SK-N-SH (cell line): ENCODE data around the gene CCDC38. TPM values are rescaled to one million over a fixed set of nuclear protein-coding genes. Genes with fewer than 3 reads are reported as not detected.

Source experiments
- CTCF ChIA-PET: fragments of 300-600, 350-600 bp; formaldehyde crosslinking; extraction: SDS; loops from one replicate; lab custom pipeline; 2021; lab: Yijun Ruan, JAX
- POLR2A ChIA-PET: fragments of 350-600 bp; sonication (Branson Sonifier 250); formaldehyde crosslinking; extraction: SDS; loops from one replicate; lab custom pipeline; 2020; ENCODE audit warnings: antibody characterized with exemption, inconsistent platforms; lab: Yijun Ruan, JAX
- DNase-seq: peaks from one replicate; pipeline ENCODE4 v3.0.0; 2012
- H2AFZ ChIP-seq: fragments of 200-600 bp; sonication (generic); 2 replicates; pipeline ENCODE4 v1.8.1; 2016; ENCODE audit warnings: antibody characterized with exemption, mild to moderate bottlenecking, low read depth
- H3F3A ChIP-seq: fragments of 200-600 bp; sonication (generic); replicated peaks from 2 replicates; pipeline ENCODE3; 2016; ENCODE audit warnings: antibody characterized with exemption, mild to moderate bottlenecking; ENCODE audit not compliant: insufficient read depth
- H3K27ac ChIP-seq, 2 experiments: fragments of 200-500 bp in 1 of 2; fragments of 200-600 bp in 1 of 2; sonication (Bioruptor generic) in 1 of 2; sonication (generic), shearing (Covaris generic) in 1 of 2; 2 replicates each; pipeline versions ENCODE4 v1.5.1 to v1.6.1; 2014 to 2016; ENCODE audit warnings: low read depth in 2 of 2, inconsistent platforms in 1 of 2, low read length in 1 of 2, mild to moderate bottlenecking in 1 of 2, mixed read lengths in 1 of 2
- H3K27me3 ChIP-seq: fragments of 200-600 bp; sonication (generic), shearing (Covaris generic); 2 replicates; pipeline ENCODE4 v1.6.1; 2016; ENCODE audit warnings: mixed run types; ENCODE audit not compliant: insufficient read depth
- H3K36me3 ChIP-seq, 2 experiments: fragments of 200-500 bp in 1 of 2; fragments of 200-600 bp in 1 of 2; sonication (Bioruptor generic) in 1 of 2; sonication (generic) in 1 of 2; replicated peaks in 1 of 2; 2 replicates each; pipeline versions ENCODE3 to v1.5.1; 2014 to 2016; ENCODE audit warnings: low read length in 1 of 2, mild to moderate bottlenecking in 1 of 2; ENCODE audit not compliant: insufficient read depth in 2 of 2, control insufficient read depth in 1 of 2
- H3K4me1 ChIP-seq, 2 experiments: fragments of 200-500 bp in 1 of 2; fragments of 200-600 bp in 1 of 2; sonication (Bioruptor generic) in 1 of 2; sonication (generic), shearing (Covaris generic) in 1 of 2; 2 replicates each; pipeline versions ENCODE4 v1.5.1 to v1.6.1; 2014 to 2016; ENCODE audit warnings: low read depth in 1 of 2, low read length in 1 of 2, mixed run types in 1 of 2; ENCODE audit not compliant: insufficient read depth in 2 of 2, control insufficient read depth in 1 of 2
- H3K4me2 ChIP-seq: fragments of 200-600 bp; sonication (generic), shearing (Covaris generic); 2 replicates; pipeline ENCODE4 v1.6.1; 2017; ENCODE audit warnings: mixed run types
- H3K4me3 ChIP-seq, 2 experiments: fragments of 200-500 bp in 1 of 2; fragments of 200-600 bp in 1 of 2; sonication (Bioruptor generic) in 1 of 2; sonication (generic), shearing (Covaris generic) in 1 of 2; 2 replicates each; pipeline versions ENCODE4 v1.5.1 to v1.8.1; 2014 to 2016; ENCODE audit warnings: low read depth in 2 of 2, inconsistent platforms in 1 of 2, low read length in 1 of 2, mild to moderate bottlenecking in 1 of 2, mixed read lengths in 1 of 2, moderate library complexity in 1 of 2
- H3K79me2 ChIP-seq: fragments of 200-600 bp; sonication (generic); 2 replicates; pipeline ENCODE4 v1.8.1; 2017; ENCODE audit warnings: mild to moderate bottlenecking; ENCODE audit not compliant: insufficient read depth
- H3K9ac ChIP-seq: fragments of 200-600 bp; sonication (generic); 2 replicates; pipeline ENCODE4 v1.6.1; 2017; ENCODE audit warnings: mixed run types
- H3K9me2 ChIP-seq: fragments of 200-600 bp; sonication (generic); 2 replicates; pipeline ENCODE4 v1.6.1; 2017; ENCODE audit warnings: mixed run types
- H3K9me3 ChIP-seq: fragments of 200-600 bp; sonication (generic); 2 replicates; pipeline ENCODE4 v1.6.1; 2017; ENCODE audit warnings: mixed run types, mild to moderate bottlenecking, moderate library complexity
- H4K20me1 ChIP-seq: fragments of 200-600 bp; sonication (generic); 2 replicates; pipeline ENCODE4 v1.6.1; 2017; ENCODE audit warnings: mild to moderate bottlenecking, mixed run types; ENCODE audit not compliant: insufficient read depth
- CHD2 ChIP-seq: fragments of 150-350 bp; IDR thresholded peaks from 2 replicates; pipeline ENCODE4 v1.6.1; 2018; ENCODE audit warnings: low read length; ENCODE audit not compliant: partially characterized antibody
- ELF1 ChIP-seq: IDR thresholded peaks from 2 replicates; pipeline ENCODE4 v1.4.0; 2012
- FOSL2 ChIP-seq: IDR thresholded peaks from 2 replicates; pipeline ENCODE4 v1.4.0; 2012; ENCODE audit warnings: low read depth, mild to moderate bottlenecking, moderate library complexity, borderline replicate concordance
- FOXJ3 ChIP-seq: sonication (generic); formaldehyde crosslinking; IDR thresholded peaks from 2 replicates; pipeline ENCODE4 v1.5.1; 2020; ENCODE audit warnings: mild to moderate bottlenecking, missing genetic modification reagents
- FOXM1 ChIP-seq: IDR thresholded peaks from 2 replicates; pipeline ENCODE4 v1.4.0; 2012; ENCODE audit warnings: low read depth, mild to moderate bottlenecking
- GABPA ChIP-seq: IDR thresholded peaks from 2 replicates; pipeline ENCODE4 v1.4.0; 2012; ENCODE audit warnings: low read depth, mild to moderate bottlenecking
- IRF3 ChIP-seq: fragments of 150-350 bp; IDR thresholded peaks from 2 replicates; pipeline ENCODE4 v1.6.1; 2016; ENCODE audit warnings: mild to moderate bottlenecking, low read depth, low read length
- MEF2A ChIP-seq: IDR thresholded peaks from 2 replicates; pipeline ENCODE4 v1.4.0; 2012; ENCODE audit warnings: low read depth, borderline replicate concordance
- MXI1 ChIP-seq: IDR thresholded peaks from 2 replicates; pipeline ENCODE4 v1.6.1; 2012; ENCODE audit warnings: mild to moderate bottlenecking, low read depth, low read length, improper control_type of control experiment
- NFIC ChIP-seq: IDR thresholded peaks from 2 replicates; pipeline ENCODE4 v1.4.0; 2012; ENCODE audit warnings: borderline replicate concordance
- RAD21 ChIP-seq: IDR thresholded peaks from 2 replicates; pipeline ENCODE4 v1.6.1; 2012; ENCODE audit warnings: mild to moderate bottlenecking, low read length
- RCOR1 ChIP-seq: fragments of 150-350 bp; IDR thresholded peaks from 2 replicates; pipeline ENCODE4 v1.6.1; 2017; ENCODE audit warnings: antibody characterized with exemption, low read length
- RFX5 ChIP-seq: IDR thresholded peaks from 2 replicates; pipeline ENCODE4 v1.6.1; 2012; ENCODE audit warnings: mild to moderate bottlenecking, improper control_type of control experiment, low read length
- YY1 ChIP-seq: IDR thresholded peaks from 2 replicates; pipeline ENCODE4 v1.4.0; 2012; ENCODE audit warnings: low read depth, mild to moderate bottlenecking
- ZBTB33 ChIP-seq: IDR thresholded peaks from 2 replicates; pipeline ENCODE4 v1.4.0; 2012; ENCODE audit warnings: low read depth, borderline replicate concordance
- WGBS: methylation state at CpG from one replicate; pipeline ENCODE4 v1.1.6; 2017; ENCODE audit warnings: low lambda C conversion rate; 5-methylcytosine and 5-hydroxymethylcytosine counted together
- polyA plus RNA-seq, 3 experiments: library from polyadenylated mRNA; depleted of rRNA; stranded (reverse); fragments of >200 nt; gene quantifications; 2 replicates each; pipeline ENCODE4 v1.2.3, GENCODE V29; 2012
- TF ChIP-seq, protein P1 (sequence below): fragments of 200-600 bp; sonication (generic); IDR thresholded peaks from 2 replicates; pipeline ENCODE4 v1.6.1; 2017; ENCODE audit warnings: antibody characterized with exemption, mild to moderate bottlenecking, moderate library complexity
- TF ChIP-seq, protein P2 (sequence below): IDR thresholded peaks from 2 replicates; pipeline ENCODE4 v1.4.0; 2012; ENCODE audit warnings: low read depth

CCDC38 gene
- polyA plus RNA-seq, 1 of the 3 experiments (the other 2 are of a cell fraction), result not detected

GRCh38 chr12:95978774-95979173 lies 36.4 kb upstream of the CCDC38 start:
- CTCF ChIA-PET, result interaction anchor here (1.6 to 1.8 kb wide), 4 partner anchors 10 to 60 kb away, joined by 5 to 9 read pairs (median 5); no protein-coding TSS in a partner anchor
- no peaks in the 10 kb centered on the region for H3K36me3 ChIP-seq
- no peak overlapping the region for H3K4me3 ChIP-seq
- no peak overlapping the region for H3K9ac ChIP-seq
- H4K20me1 ChIP-seq, result no peaks in the 10 kb centered on the region
- H3K9me3 ChIP-seq, result no peaks in the 10 kb centered on the region
- no peaks in the 10 kb centered on the region for H3K4me1 ChIP-seq
- H3K27ac ChIP-seq, result no peak overlapping the region
- no peak for DNase-seq
- H3K79me2 ChIP-seq, result no peaks in the 10 kb centered on the region
- no peak overlapping the region for H3K4me2 ChIP-seq
- POLR2A ChIA-PET, result no interaction called here
- WGBS, result 66% methylated on average over 3 of the region's 3 CpGs
- H3K27me3 ChIP-seq, result no peaks in the 10 kb centered on the region; the same call in 1 of the 2 replicates
- TF ChIP-seq FOXJ3 (CRISPR knock-in tag) (no peak), FOSL2 (no peak), MXI1 (no peak), NFIC (no peak), RCOR1 (no peak), MEF2A (no peak), CHD2 (no peak), IRF3 (no peak), GABPA (no peak), YY1 (no peak), FOXM1 (no peak), RFX5 (no peak), ZBTB33 (no peak), ELF1 (no peak), RAD21 (no peak)
- TF ChIP-seq, protein P1, sequence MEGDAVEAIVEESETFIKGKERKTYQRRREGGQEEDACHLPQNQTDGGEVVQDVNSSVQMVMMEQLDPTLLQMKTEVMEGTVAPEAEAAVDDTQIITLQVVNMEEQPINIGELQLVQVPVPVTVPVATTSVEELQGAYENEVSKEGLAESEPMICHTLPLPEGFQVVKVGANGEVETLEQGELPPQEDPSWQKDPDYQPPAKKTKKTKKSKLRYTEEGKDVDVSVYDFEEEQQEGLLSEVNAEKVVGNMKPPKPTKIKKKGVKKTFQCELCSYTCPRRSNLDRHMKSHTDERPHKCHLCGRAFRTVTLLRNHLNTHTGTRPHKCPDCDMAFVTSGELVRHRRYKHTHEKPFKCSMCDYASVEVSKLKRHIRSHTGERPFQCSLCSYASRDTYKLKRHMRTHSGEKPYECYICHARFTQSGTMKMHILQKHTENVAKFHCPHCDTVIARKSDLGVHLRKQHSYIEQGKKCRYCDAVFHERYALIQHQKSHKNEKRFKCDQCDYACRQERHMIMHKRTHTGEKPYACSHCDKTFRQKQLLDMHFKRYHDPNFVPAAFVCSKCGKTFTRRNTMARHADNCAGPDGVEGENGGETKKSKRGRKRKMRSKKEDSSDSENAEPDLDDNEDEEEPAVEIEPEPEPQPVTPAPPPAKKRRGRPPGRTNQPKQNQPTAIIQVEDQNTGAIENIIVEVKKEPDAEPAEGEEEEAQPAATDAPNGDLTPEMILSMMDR, result no peak
- TF ChIP-seq, protein P2, sequence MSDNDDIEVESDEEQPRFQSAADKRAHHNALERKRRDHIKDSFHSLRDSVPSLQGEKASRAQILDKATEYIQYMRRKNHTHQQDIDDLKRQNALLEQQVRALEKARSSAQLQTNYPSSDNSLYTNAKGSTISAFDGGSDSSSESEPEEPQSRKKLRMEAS, result no peak
- H2AFZ ChIP-seq, result no peak overlapping the region
- H3F3A ChIP-seq, result no peaks in the 10 kb centered on the region
- no peaks in the 10 kb centered on the region for H3K9me2 ChIP-seq
